Adipocyte (in vitro differentiated cells): ENCODE measurements around the gene IFI27.

Experiments
- DNase-seq: peaks from one replicate; pipeline ENCODE4 v3.0.0-alpha.2; 2015; ENCODE audit warnings: low read depth
- H3K27me3 ChIP-seq: replicated peaks from 2 replicates; pipeline ENCODE4 v1.7.0; 2013; ENCODE audit warnings: mild to moderate bottlenecking, low read length, moderate library complexity; ENCODE audit not compliant: control insufficient read depth, insufficient read depth
- H3K36me3 ChIP-seq: 2 replicates; pipeline ENCODE4 v1.7.0; 2013; ENCODE audit warnings: low read length, mild to moderate bottlenecking, moderate library complexity; ENCODE audit not compliant: control insufficient read depth, insufficient read depth, severe bottlenecking
- H3K4me1 ChIP-seq: 2 replicates; pipeline ENCODE4 v1.7.0; 2013; ENCODE audit warnings: mild to moderate bottlenecking, low read length, moderate library complexity; ENCODE audit not compliant: control insufficient read depth, insufficient read depth
- H3K4me3 ChIP-seq: 2 replicates; pipeline ENCODE4 v1.7.0; 2013; ENCODE audit warnings: mild to moderate bottlenecking, low read length, moderate library complexity
- H3K9ac ChIP-seq: 2 replicates; pipeline ENCODE4 v1.7.0; 2013; ENCODE audit warnings: mild to moderate bottlenecking, low read length, moderate library complexity
- H3K9me3 ChIP-seq: 2 replicates; pipeline ENCODE4 v1.7.0; 2013; ENCODE audit warnings: mild to moderate bottlenecking, low read length, moderate library complexity; ENCODE audit not compliant: control insufficient read depth

IFI27 gene

GRCh38 chr14:94116701-94117100, 6.2 kb downstream of the IFI27 start:
- H3K36me3 ChIP-seq = no peaks in the 10 kb centered on the region
- H3K27me3 ChIP-seq = no peaks in the 10 kb centered on the region
- H3K9ac ChIP-seq = no peak overlapping the region
- no peak overlapping the region for H3K4me3 ChIP-seq
- no peak for DNase-seq
- H3K4me1 ChIP-seq = peaks cover 34% of the 10 kb centered on the region
- peaks cover 11% of the 10 kb centered on the region for H3K9me3 ChIP-seq

- Histone ChIP-seq H3K27me3 (no peaks in the 10 kb centered on the region), H3K4me1 (peaks cover 26% of the 10 kb centered on the region), H3K9me3 (peaks cover 11% of the 10 kb centered on the region), H3K4me3 (no peak overlapping the region), H3K36me3 (no peaks in the 10 kb centered on the region), H3K9ac (no peak overlapping the region)
- DNase-seq = no peak
Measured at GRCh38 chr14:94117856-94118255, 7.3 kb downstream of the IFI27 start.

GRCh38 chr14:94119071-94119470, 8.5 kb downstream of the IFI27 start:
- H3K36me3 ChIP-seq = no peaks in the 10 kb centered on the region
- DNase-seq = no peak
- H3K4me3 ChIP-seq = no peak overlapping the region
- peaks cover 11% of the 10 kb centered on the region for H3K9me3 ChIP-seq
- H3K27me3 ChIP-seq = no peaks in the 10 kb centered on the region
- no peak overlapping the region for H3K9ac ChIP-seq
- H3K4me1 ChIP-seq = peaks cover 14% of the 10 kb centered on the region

GRCh38 chr14:94120667-94121340, 10.3 kb downstream of the IFI27 start:
- peaks cover 11% of the 10 kb centered on the region for H3K9me3 ChIP-seq
- no peaks in the 10 kb centered on the region for H3K4me1 ChIP-seq
- H3K4me3 ChIP-seq = no peak overlapping the region
- H3K9ac ChIP-seq = no peak overlapping the region
- DNase-seq = peak; percentile 39
- no peaks in the 10 kb centered on the region for H3K36me3 ChIP-seq
- H3K27me3 ChIP-seq = no peaks in the 10 kb centered on the region

DNA sequence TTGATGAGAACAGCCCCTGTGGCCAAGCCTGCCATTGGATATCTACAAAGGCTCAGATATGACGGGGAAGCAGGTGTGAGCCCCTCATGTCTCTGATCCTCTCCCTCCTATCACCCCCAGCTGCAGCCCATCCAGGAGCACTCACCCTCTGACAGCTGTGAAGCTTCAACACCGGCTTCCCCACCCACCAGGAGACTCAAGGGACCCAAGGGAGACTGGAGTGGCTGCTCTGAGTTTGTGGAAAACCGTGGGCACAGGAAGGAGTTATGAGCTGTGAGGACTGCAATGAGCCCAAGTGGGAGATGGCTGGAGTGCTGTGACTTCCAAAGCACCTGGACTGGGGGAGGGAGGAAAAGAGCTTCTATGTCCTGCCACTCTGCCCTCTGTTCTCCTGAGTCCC, 10.9 kb downstream of the IFI27 start:
- H3K36me3 ChIP-seq = no peaks in the 10 kb centered on the region
- DNase-seq = no peak
- H3K4me3 ChIP-seq = no peak overlapping the region
- H3K4me1 ChIP-seq = no peaks in the 10 kb centered on the region
- no peak overlapping the region for H3K9ac ChIP-seq
- peaks cover 11% of the 10 kb centered on the region for H3K9me3 ChIP-seq
- H3K27me3 ChIP-seq = no peaks in the 10 kb centered on the region

- Histone ChIP-seq H3K27me3 (no peaks in the 10 kb centered on the region), H3K4me3 (no peak overlapping the region), H3K4me1 (no peaks in the 10 kb centered on the region), H3K9me3 (peaks cover 11% of the 10 kb centered on the region), H3K36me3 (no peaks in the 10 kb centered on the region), H3K9ac (no peak overlapping the region)
- DNase-seq = no peak
Measured at GRCh38 chr14:94122438-94122837, 11.9 kb downstream of the IFI27 start.

DNA sequence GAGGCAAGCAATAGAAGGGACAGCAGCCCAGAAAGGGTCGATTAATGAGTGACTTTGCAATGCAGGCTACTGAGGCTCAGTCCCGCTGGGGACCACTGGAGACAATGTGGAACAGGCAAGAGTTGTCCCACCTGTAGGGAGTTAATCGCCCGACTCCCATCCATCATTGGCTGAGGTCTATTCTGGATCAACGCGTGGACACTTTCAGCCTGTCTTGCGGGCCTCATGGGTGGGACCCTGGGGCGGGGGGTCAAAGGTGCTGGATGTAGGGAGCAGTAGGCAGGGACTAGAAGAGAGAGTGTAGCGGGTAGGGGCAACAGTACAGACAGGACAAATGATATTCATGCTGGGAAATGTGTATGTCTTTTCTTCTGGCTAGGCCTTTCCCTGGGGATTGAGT, 12.8 kb downstream of the IFI27 start:
- no peak for DNase-seq
- H3K36me3 ChIP-seq = no peaks in the 10 kb centered on the region

GRCh38 chr14:94123868-94124267, 13.3 kb downstream of the IFI27 start:
- DNase-seq = no peak
- peaks cover 11% of the 10 kb centered on the region for H3K9me3 ChIP-seq
- no peaks in the 10 kb centered on the region for H3K4me1 ChIP-seq

More for the DNA sequence above, 12.8 kb downstream of the IFI27 start:
- Histone ChIP-seq H3K4me3 (no peak overlapping the region), H3K9ac (no peak overlapping the region), H3K4me1 (no peaks in the 10 kb centered on the region), H3K9me3 (peaks cover 11% of the 10 kb centered on the region), H3K27me3 (no peaks in the 10 kb centered on the region)

DNA sequence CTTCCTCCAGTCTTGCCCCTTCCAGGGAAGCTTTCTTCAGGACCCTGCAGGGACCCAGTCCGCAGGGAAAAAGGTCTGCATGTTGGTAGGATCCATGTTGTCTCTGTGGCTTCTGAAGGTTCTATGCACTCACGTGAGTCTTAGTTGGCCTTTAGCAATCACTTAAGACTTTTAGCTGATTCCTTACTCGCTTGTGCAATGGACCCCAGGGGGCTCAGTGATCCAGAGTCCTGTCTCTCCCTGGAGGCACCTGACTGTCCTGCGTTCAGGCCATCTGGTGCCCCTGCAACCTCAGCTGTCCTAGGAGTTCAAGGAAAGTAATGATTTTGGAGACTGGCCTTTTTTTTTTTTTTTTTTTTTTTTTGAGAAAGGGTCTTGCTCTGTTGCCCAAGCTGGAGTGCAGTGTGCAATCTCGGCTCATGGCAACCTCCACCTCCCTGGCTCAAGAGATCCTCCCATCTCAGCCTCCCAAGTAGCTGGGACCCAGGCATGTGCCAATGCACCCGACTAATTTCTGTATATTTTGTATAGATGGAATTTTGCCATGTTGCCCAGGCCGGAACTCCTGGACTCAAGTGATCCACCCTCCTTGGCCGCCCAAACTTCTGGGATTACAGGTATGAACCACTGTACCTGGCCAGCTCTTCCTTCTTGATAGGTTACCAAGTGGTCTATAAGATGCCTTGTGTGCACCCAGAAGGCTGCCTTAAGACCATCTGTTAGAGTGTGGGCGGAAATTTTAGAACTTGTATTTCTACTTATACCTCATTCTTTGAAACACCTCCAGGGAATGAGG, 14.2 kb downstream of the IFI27 start:
- DNase-seq = no peak
- Histone ChIP-seq H3K9ac (no peak overlapping the region), H3K9me3 (peaks cover 4% of the 10 kb centered on the region), H3K4me3 (no peak overlapping the region), H3K27me3 (no peaks in the 10 kb centered on the region), H3K4me1 (no peaks in the 10 kb centered on the region), H3K36me3 (no peaks in the 10 kb centered on the region)

More at GRCh38 chr14:94123868-94124267, 13.3 kb downstream of the IFI27 start:
- Histone ChIP-seq H3K36me3 (no peaks in the 10 kb centered on the region), H3K9ac (no peak overlapping the region), H3K4me3 (no peak overlapping the region), H3K27me3 (no peaks in the 10 kb centered on the region)

- Histone ChIP-seq H3K36me3 (no peaks in the 10 kb centered on the region), H3K4me3 (no peak overlapping the region), H3K27me3 (no peaks in the 10 kb centered on the region), H3K9ac (no peak overlapping the region), H3K9me3 (no peaks in the 10 kb centered on the region), H3K4me1 (peaks cover 2% of the 10 kb centered on the region)
- no peak for DNase-seq
Measured at GRCh38 chr14:94125659-94126418, 15.3 kb downstream of the IFI27 start.

DNA sequence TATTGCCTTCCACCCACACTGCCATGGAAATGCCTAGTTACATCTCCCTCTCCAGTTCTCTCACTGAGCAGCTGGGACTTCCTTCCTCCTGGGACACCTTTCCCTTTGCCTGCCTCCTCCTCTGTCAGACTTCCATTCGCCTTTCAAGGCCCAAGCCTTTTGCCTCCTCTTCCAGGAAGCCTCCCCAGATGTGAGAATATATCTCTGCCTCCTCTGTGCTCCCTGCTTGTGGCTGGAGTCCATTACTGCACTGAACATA, 15.8 kb downstream of the IFI27 start:
- Histone ChIP-seq H3K9ac (no peak overlapping the region), H3K4me3 (no peak overlapping the region), H3K9me3 (no peaks in the 10 kb centered on the region), H3K27me3 (no peaks in the 10 kb centered on the region), H3K36me3 (no peaks in the 10 kb centered on the region), H3K4me1 (peaks cover 2% of the 10 kb centered on the region)
- no peak for DNase-seq
